Measurements from ENCODE around the gene LCOR.

DNA sequence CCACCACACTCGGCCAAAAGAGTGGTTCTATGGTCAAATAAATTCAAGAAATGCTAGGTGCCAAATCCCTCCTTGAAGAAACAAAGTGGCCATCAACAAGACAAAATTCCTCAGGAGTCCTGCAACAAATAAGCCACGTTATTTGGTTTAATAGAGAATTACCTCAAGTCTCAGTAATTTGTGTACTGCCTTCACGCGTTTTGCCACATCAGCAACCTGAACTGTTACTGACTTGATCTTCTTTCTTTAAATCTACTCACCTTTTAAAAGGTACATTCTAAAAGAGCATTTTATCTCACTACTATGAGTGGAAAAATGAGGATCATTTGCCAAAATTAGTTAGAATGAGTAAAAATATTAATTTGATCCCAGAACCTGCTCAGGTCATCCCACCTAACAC is 34.6 kb upstream of the LCOR start:
- TF ChIP-seq POLR2A (IDR thresholded peaks at IDR 0.05) (no peak), CTCF (IDR thresholded peaks at IDR 0.05) (no peak)
